Osteoblast (primary cell): ENCODE measurements around the gene SRRD. TPM values are rescaled to one million over a fixed set of nuclear protein-coding genes. Genes with fewer than 3 reads are reported as not detected.

Experiments
- DNase-seq: peaks from one replicate; pipeline ENCODE4 v3.0.0; 2011; ENCODE audit warnings: low spot score, mixed read lengths; ENCODE audit not compliant: insufficient read length; ENCODE audit errors: missing footprints
- H2AFZ ChIP-seq: 2 replicates; pipeline ENCODE4 v1.6.0; 2011; ENCODE audit warnings: mild to moderate bottlenecking, low read length
- H3K27ac ChIP-seq: 2 replicates; pipeline ENCODE4 v1.5.1; 2011; ENCODE audit warnings: mild to moderate bottlenecking, low read depth, low read length, moderate library complexity
- H3K27me3 ChIP-seq: 2 replicates; pipeline ENCODE4 v1.6.0; 2012; ENCODE audit warnings: mild to moderate bottlenecking, control low read depth, inconsistent platforms, low read length, moderate library complexity; ENCODE audit not compliant: insufficient read depth
- H3K36me3 ChIP-seq: 2 replicates; pipeline ENCODE4 v1.5.1; 2011; ENCODE audit warnings: mild to moderate bottlenecking, low read length, control low read depth, moderate library complexity; ENCODE audit not compliant: insufficient read depth
- H3K4me1 ChIP-seq: 2 replicates; pipeline ENCODE4 v1.5.1; 2011; ENCODE audit warnings: mild to moderate bottlenecking, low read length, control low read depth, moderate library complexity; ENCODE audit not compliant: insufficient read depth
- H3K4me2 ChIP-seq: 2 replicates; pipeline ENCODE4 v1.6.0; 2011; ENCODE audit warnings: mild to moderate bottlenecking, low read length; ENCODE audit not compliant: insufficient read depth
- H3K4me3 ChIP-seq: fragments of 200-600 bp; sonication (generic); 3 replicates; pipeline ENCODE4 v1.5.1; 2012; ENCODE audit warnings: mild to moderate bottlenecking, low read length, inconsistent platforms; ENCODE audit not compliant: insufficient read depth
- H3K79me2 ChIP-seq: 2 replicates; pipeline ENCODE4 v1.6.0; 2012; ENCODE audit warnings: mild to moderate bottlenecking, low read length, control low read depth, inconsistent platforms; ENCODE audit not compliant: insufficient read depth
- H3K9me3 ChIP-seq: 2 replicates; pipeline ENCODE4 v1.5.1; 2011; ENCODE audit warnings: low read depth, low read length, control low read depth
- H4K20me1 ChIP-seq: 2 replicates; pipeline ENCODE4 v1.6.0; 2012; ENCODE audit warnings: mild to moderate bottlenecking, low read length, control low read depth; ENCODE audit not compliant: insufficient read depth
- total RNA-seq: library from RNA; depleted of rRNA; stranded (reverse); fragments of >200 nt; gene quantifications from 2 replicates; pipeline ENCODE4 v1.2.3, GENCODE V29; 2012
- TF ChIP-seq, protein P1 (sequence below): IDR thresholded peaks from 2 replicates; pipeline ENCODE4 v1.5.1; 2011; ENCODE audit warnings: mild to moderate bottlenecking, low read depth, low read length, moderate library complexity; ENCODE audit errors: extremely low read depth

SRRD gene
- total RNA-seq, 1 donor: 11.2 TPM

DNA sequence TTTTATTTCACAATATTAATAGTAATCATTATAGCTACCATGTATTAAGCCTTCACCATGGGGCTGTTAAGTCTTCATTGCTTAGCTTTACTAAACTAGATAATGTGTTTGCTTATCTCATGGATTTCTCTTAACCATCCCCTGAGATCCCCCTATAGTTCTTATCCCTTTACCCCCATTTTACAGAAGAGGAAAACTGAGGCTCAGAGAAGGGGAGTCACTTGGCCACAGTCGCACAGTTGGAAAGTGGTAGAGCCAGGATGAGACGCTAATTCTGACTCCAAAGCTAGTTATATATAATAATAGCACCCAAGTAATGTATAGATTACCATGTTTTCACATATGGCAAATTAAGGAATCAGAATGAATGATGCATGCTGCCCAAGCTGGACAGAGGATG lies 38.3 kb downstream of the SRRD start:
- H4K20me1 ChIP-seq: no peaks in the 10 kb centered on the region
- TF ChIP-seq, protein P1, sequence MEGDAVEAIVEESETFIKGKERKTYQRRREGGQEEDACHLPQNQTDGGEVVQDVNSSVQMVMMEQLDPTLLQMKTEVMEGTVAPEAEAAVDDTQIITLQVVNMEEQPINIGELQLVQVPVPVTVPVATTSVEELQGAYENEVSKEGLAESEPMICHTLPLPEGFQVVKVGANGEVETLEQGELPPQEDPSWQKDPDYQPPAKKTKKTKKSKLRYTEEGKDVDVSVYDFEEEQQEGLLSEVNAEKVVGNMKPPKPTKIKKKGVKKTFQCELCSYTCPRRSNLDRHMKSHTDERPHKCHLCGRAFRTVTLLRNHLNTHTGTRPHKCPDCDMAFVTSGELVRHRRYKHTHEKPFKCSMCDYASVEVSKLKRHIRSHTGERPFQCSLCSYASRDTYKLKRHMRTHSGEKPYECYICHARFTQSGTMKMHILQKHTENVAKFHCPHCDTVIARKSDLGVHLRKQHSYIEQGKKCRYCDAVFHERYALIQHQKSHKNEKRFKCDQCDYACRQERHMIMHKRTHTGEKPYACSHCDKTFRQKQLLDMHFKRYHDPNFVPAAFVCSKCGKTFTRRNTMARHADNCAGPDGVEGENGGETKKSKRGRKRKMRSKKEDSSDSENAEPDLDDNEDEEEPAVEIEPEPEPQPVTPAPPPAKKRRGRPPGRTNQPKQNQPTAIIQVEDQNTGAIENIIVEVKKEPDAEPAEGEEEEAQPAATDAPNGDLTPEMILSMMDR: no peak
- DNase-seq: no peak
- no peaks in the 10 kb centered on the region for H3K4me1 ChIP-seq
- no peak overlapping the region for H3K27ac ChIP-seq
- no peak overlapping the region for H3K4me2 ChIP-seq
- H3K4me3 ChIP-seq: no peak overlapping the region
- no peak overlapping the region for H2AFZ ChIP-seq
- H3K9me3 ChIP-seq: no peaks in the 10 kb centered on the region
- H3K79me2 ChIP-seq: no peaks in the 10 kb centered on the region
- H3K27me3 ChIP-seq: no peaks in the 10 kb centered on the region
- H3K36me3 ChIP-seq: peaks cover 40% of the 10 kb centered on the region

DNA sequence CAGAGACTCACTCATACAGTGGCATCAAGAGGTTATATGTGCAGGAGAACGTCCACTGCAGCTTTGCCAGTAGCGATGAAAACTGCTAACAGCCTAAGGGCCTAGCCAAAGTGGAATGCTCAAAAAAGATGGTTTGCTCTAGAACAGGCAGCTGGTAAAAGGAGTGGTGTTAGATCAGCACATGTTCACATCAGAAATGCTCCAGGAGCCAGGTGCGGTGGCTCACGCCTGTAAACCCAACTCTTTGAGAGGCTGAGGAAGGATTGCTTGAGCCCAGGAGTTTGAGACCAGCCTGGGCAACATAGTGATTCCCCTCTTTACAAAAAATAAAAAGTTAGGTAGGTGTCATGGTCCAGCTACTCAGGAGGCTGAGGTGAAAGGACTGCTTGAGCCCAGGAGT lies 38.9 kb downstream of the SRRD start:
- H3K27ac ChIP-seq: no peak overlapping the region
- no peak for DNase-seq
- peaks cover 46% of the 10 kb centered on the region for H3K36me3 ChIP-seq
- H4K20me1 ChIP-seq: no peaks in the 10 kb centered on the region
- H3K27me3 ChIP-seq: no peaks in the 10 kb centered on the region
- H3K4me2 ChIP-seq: no peak overlapping the region
- H2AFZ ChIP-seq: no peak overlapping the region
- TF ChIP-seq, protein P1: no peak
- no peaks in the 10 kb centered on the region for H3K4me1 ChIP-seq
- no peaks in the 10 kb centered on the region for H3K79me2 ChIP-seq
- H3K4me3 ChIP-seq: no peak overlapping the region
- no peaks in the 10 kb centered on the region for H3K9me3 ChIP-seq

DNA sequence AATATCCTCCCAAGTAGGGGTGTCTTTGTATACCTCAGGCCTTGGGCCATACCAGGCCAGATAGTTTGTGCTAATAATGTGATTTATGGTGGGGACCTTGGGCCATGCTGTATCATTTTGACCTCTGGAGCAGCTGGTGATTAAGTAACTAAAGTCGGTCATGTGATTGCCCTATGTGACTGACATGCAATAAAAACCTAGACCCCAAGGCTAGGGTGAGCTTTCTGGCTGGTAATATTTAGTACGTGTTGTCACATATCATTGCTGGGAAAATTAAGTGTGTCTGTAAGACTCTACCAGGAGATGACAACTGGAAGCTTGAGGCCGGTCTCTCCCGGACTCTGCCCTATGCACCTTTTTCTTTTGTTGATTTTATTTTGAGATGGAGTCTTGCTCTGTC lies 41.2 kb downstream of the SRRD start:
- Histone ChIP-seq H3K79me2 (no peaks in the 10 kb centered on the region), H2AFZ (no peak overlapping the region), H3K4me2 (no peak overlapping the region), H3K9me3 (no peaks in the 10 kb centered on the region), H3K27ac (no peak overlapping the region), H3K36me3 (peaks cover 60% of the 10 kb centered on the region), H3K4me3 (no peak overlapping the region), H3K27me3 (no peaks in the 10 kb centered on the region), H3K4me1 (peaks cover 6% of the 10 kb centered on the region), H4K20me1 (no peaks in the 10 kb centered on the region)
- no peak for DNase-seq
- TF ChIP-seq, protein P1: no peak

DNA sequence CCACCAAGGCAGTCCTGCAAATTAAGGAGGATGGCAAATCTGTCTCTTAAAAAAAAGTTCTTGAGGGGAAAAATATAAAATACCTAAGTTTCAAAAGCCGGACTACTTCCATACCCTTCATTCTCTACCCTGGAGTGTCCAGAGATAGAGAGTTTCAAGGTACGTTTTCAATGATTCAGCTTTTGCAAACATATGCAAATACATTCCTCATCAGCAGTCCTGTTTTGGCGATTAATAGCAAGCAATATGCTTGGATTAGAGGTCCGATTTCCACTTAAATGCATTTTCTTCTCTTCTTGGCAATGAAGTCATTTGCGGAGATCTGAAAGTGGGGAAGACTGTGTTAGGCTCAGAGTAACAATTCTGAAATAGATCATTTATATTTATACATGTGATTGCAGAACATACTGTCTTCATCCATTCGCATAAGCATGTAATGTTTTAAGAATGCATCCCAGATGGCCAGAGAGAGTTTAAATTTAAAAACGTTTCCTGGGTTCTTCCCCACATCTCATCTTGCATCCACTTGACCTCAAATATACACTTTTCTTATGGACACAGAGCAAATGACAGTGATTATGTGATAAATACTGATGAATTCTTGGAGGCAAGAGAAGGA lies 42.4 kb downstream of the SRRD start:
- TF ChIP-seq, protein P1: no peak

More for the DNA sequence above, 42.4 kb downstream of the SRRD start:
- peaks cover 69% of the 10 kb centered on the region for H3K36me3 ChIP-seq
- H3K27me3 ChIP-seq: no peaks in the 10 kb centered on the region
- no peak overlapping the region for H3K4me3 ChIP-seq
- DNase-seq: no peak
- no peaks in the 10 kb centered on the region for H3K79me2 ChIP-seq
- no peaks in the 10 kb centered on the region for H4K20me1 ChIP-seq
- no peak overlapping the region for H3K27ac ChIP-seq
- peaks cover 8% of the 10 kb centered on the region for H3K4me1 ChIP-seq
- H3K9me3 ChIP-seq: no peaks in the 10 kb centered on the region
- no peak overlapping the region for H3K4me2 ChIP-seq
- no peak overlapping the region for H2AFZ ChIP-seq
